Neural cell (in vitro differentiated cells): ENCODE results near the gene RPRD1A. TPM values are rescaled to one million over a fixed set of nuclear protein-coding genes. Genes with fewer than 3 reads are reported as not detected.

ENCODE experiments used
- H2AFZ ChIP-seq: fragments of 200-600, 300-800 bp; sonication (generic), shearing (Covaris generic); 2 replicates; pipeline ENCODE4 v1.6.0; 2014; ENCODE audit warnings: low read depth, mild to moderate bottlenecking, antibody characterized with exemption, low read length, moderate library complexity
- H3F3A ChIP-seq: fragments of 200-600 bp; shearing (Covaris generic); 2 replicates; pipeline ENCODE4 v1.6.1; 2016; ENCODE audit warnings: mild to moderate bottlenecking, moderate library complexity, mixed read lengths, antibody characterized with exemption, low read length; ENCODE audit not compliant: insufficient read depth, poor library complexity, severe bottlenecking
- H3K27ac ChIP-seq: fragments of 200-600, 300-800 bp; sonication (generic), shearing (Covaris generic); 2 replicates; pipeline ENCODE4 v1.5.1; 2014; ENCODE audit warnings: mild to moderate bottlenecking, low read length, moderate library complexity
- H3K27me3 ChIP-seq: fragments of 300-800, 200-600 bp; sonication (generic), shearing (Covaris generic); 2 replicates; pipeline ENCODE4 v1.6.0; 2014; ENCODE audit warnings: mild to moderate bottlenecking, low read depth, low read length, moderate library complexity; ENCODE audit not compliant: insufficient read depth
- H3K36me3 ChIP-seq: fragments of 300-800, 200-600 bp; sonication (generic), shearing (Covaris generic); 2 replicates; pipeline ENCODE4 v1.5.1; 2014; ENCODE audit warnings: mild to moderate bottlenecking, antibody characterized with exemption, low read length, moderate library complexity; ENCODE audit not compliant: insufficient read depth
- H3K4me2 ChIP-seq: fragments of 300-800, 200-600 bp; sonication (generic), shearing (Covaris generic); 2 replicates; pipeline ENCODE4 v1.6.0; 2014; ENCODE audit warnings: mild to moderate bottlenecking, low read length
- H3K4me3 ChIP-seq: fragments of 300-800, 200-600 bp; sonication (generic), shearing (Covaris generic); 2 replicates; pipeline ENCODE4 v1.5.1; 2014; ENCODE audit warnings: mild to moderate bottlenecking, low read length, moderate library complexity
- H3K79me2 ChIP-seq: fragments of 200-600 bp; shearing (Covaris generic); replicated peaks from 2 replicates; pipeline ENCODE4 v1.6.0; 2014; ENCODE audit warnings: mild to moderate bottlenecking, low read length, moderate library complexity; ENCODE audit not compliant: insufficient read depth
- H3K9ac ChIP-seq: fragments of 300-800, 200-600 bp; sonication (generic), shearing (Covaris generic); 2 replicates; pipeline ENCODE4 v1.6.1; 2016; ENCODE audit warnings: mild to moderate bottlenecking, low read length, mixed read lengths
- H3K9me2 ChIP-seq: fragments of 200-600 bp; shearing (Covaris generic); 2 replicates; pipeline ENCODE4 v1.6.1; 2016; ENCODE audit warnings: mild to moderate bottlenecking, low read length, mixed read lengths; ENCODE audit not compliant: insufficient read depth
- H3K9me3 ChIP-seq: fragments of 200-600, 300-800 bp; sonication (generic), shearing (Covaris generic); 2 replicates; pipeline ENCODE4 v1.6.1; 2016; ENCODE audit warnings: mild to moderate bottlenecking, mixed run types, low read length, moderate library complexity, mixed read lengths
- H4K20me1 ChIP-seq: fragments of 200-600 bp; shearing (Covaris generic); 2 replicates; pipeline ENCODE4 v1.6.1; 2016; ENCODE audit warnings: mild to moderate bottlenecking, mixed run types; ENCODE audit not compliant: insufficient read depth
- CTCF ChIP-seq: fragments of 450-650 bp; IDR thresholded peaks from 2 replicates; pipeline ENCODE4 v1.5.1; 2014; ENCODE audit warnings: antibody characterized with exemption, mild to moderate bottlenecking, moderate library complexity; ENCODE audit not compliant: poor library complexity, severe bottlenecking
- EP300 ChIP-seq: fragments of 450-650 bp; conservative IDR thresholded peaks from 2 replicates; pipeline ENCODE4 v1.6.1; 2014; ENCODE audit warnings: antibody characterized with exemption, mild to moderate bottlenecking, moderate library complexity; ENCODE audit not compliant: poor library complexity, severe bottlenecking
- EZH2 ChIP-seq: fragments of 200-600, 300-800 bp; shearing (Covaris generic), sonication (generic); IDR thresholded peaks from 2 replicates; pipeline ENCODE4 v1.6.1; 2014; ENCODE audit warnings: antibody characterized with exemption, low read length, borderline replicate concordance, mild to moderate bottlenecking; ENCODE audit not compliant: insufficient read depth, poor library complexity, severe bottlenecking
- MXI1 ChIP-seq: fragments of 450-650 bp; conservative IDR thresholded peaks from 2 replicates; pipeline ENCODE4 v1.6.1; 2014; ENCODE audit warnings: antibody characterized with exemption, mild to moderate bottlenecking; ENCODE audit not compliant: poor library complexity, severe bottlenecking
- POLR2AphosphoS5 ChIP-seq: IDR thresholded peaks from 2 replicates; pipeline ENCODE4 v1.6.1; 2012
- RAD21 ChIP-seq: fragments of 450-650 bp; conservative IDR thresholded peaks from 2 replicates; pipeline ENCODE4 v1.6.1; 2014; ENCODE audit warnings: antibody characterized with exemption, mild to moderate bottlenecking, moderate library complexity
- REST ChIP-seq: IDR thresholded peaks from 2 replicates; pipeline ENCODE4 v1.6.1; 2012; ENCODE audit warnings: borderline replicate concordance
- SMC3 ChIP-seq: fragments of 450-650 bp; conservative IDR thresholded peaks from 2 replicates; pipeline ENCODE4 v1.6.1; 2014; ENCODE audit warnings: antibody characterized with exemption, mild to moderate bottlenecking, moderate library complexity; ENCODE audit not compliant: poor library complexity
- TAF1 ChIP-seq: IDR thresholded peaks from 2 replicates; pipeline ENCODE4 v1.6.1; 2012; ENCODE audit warnings: low read depth
- polyA plus RNA-seq: library from polyadenylated mRNA; depleted of rRNA; stranded (reverse); fragments of >200 nt; gene quantifications from 2 replicates; pipeline ENCODE4 v1.2.3, GENCODE V29; 2014

The RPRD1A gene
- polyA plus RNA-seq, 1 donor from 2014 or later: 129 TPM

- Histone ChIP-seq H3F3A (no peaks in the 10 kb centered on the region), H3K9ac (no peak overlapping the region), H3K4me2 (no peak overlapping the region), H4K20me1 (no peaks in the 10 kb centered on the region), H3K36me3 (no peaks in the 10 kb centered on the region), H3K4me3 (no peak overlapping the region), H3K27me3 (no peaks in the 10 kb centered on the region), H2AFZ (no peak overlapping the region), H3K79me2 (no peaks in the 10 kb centered on the region), H3K9me2 (no peaks in the 10 kb centered on the region), H3K27ac (no peak overlapping the region), H3K9me3 (no peaks in the 10 kb centered on the region)
- TF ChIP-seq MXI1: no peak
- no peak for TF ChIP-seq CTCF
- TF ChIP-seq REST: no peak
- no peak for TF ChIP-seq POLR2AphosphoS5
- no peak for TF ChIP-seq SMC3
- no peak for TF ChIP-seq TAF1
- no peak for TF ChIP-seq EZH2
- TF ChIP-seq RAD21: no peak
- TF ChIP-seq EP300: no peak
These were observed 21.6 kb upstream of the RPRD1A start for GRCh38 chr18:36089001-36089400.

GRCh38 chr18:36088256-36088655 is 20.9 kb upstream of the RPRD1A start:
- Histone ChIP-seq H3K9me3 (no peaks in the 10 kb centered on the region), H3F3A (no peaks in the 10 kb centered on the region), H3K4me3 (no peak overlapping the region), H3K9ac (no peak overlapping the region), H3K4me2 (no peak overlapping the region), H3K79me2 (no peaks in the 10 kb centered on the region), H4K20me1 (no peaks in the 10 kb centered on the region), H3K36me3 (no peaks in the 10 kb centered on the region), H3K27me3 (no peaks in the 10 kb centered on the region), H3K27ac (no peak overlapping the region), H3K9me2 (no peaks in the 10 kb centered on the region), H2AFZ (no peak overlapping the region)
- TF ChIP-seq RAD21: no peak
- no peak for TF ChIP-seq MXI1
- no peak for TF ChIP-seq REST
